Vagina (tissue), 2 donors: ENCODE data around the gene FUT8.

Experiments used
- CTCF ChIP-seq, 3 experiments: fragments of 450-650 bp in 2 of 3; fragments of 200-600 bp in 1 of 3; sonication (generic) in 1 of 3; IDR thresholded peaks; one replicate each; pipeline ENCODE4 v1.5.1; 2017 to 2019; ENCODE audit warnings: antibody characterized with exemption in 3 of 3, mild to moderate bottlenecking in 2 of 3, moderate library complexity in 2 of 3
- POLR2A ChIP-seq, 2 donors: fragments of 450-650 bp; IDR thresholded peaks; one replicate each; pipeline ENCODE4 v1.6.1; 2017; ENCODE audit warnings: antibody characterized with exemption in 2 of 2, mild to moderate bottlenecking in 2 of 2, moderate library complexity in 2 of 2
- POLR2AphosphoS5 ChIP-seq, 2 donors: sonication (generic); formaldehyde crosslinking; IDR thresholded peaks; one replicate each; pipeline ENCODE4 v1.9.0; 2017; ENCODE audit warnings: antibody characterized with exemption in 2 of 2, mild to moderate bottlenecking in 2 of 2, low read depth in 1 of 2; ENCODE audit not compliant: insufficient read depth in 1 of 2

DNA sequence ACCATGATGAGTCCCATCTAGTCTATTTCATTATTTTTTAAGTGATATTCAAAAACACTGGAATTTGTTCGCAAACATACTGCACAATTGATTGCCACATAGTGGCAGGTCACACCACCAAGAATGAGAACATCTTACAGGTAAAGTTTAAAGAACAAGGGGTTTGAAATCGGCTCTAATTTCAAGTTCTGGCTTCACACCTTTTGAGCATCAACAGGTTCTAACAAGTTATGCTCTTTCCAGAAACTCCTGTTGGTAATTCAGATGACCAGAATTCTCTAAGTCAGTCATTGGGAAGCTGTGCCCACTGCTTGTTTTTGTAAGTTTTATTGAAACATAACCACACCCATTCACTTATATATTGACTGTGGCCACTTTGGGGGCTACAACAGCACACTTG lies 336.3 kb downstream of the FUT8 start:
- TF ChIP-seq CTCF (IDR thresholded peaks at IDR 0.05): no peak
- TF ChIP-seq POLR2A (IDR thresholded peaks at IDR 0.05): no peak
- no peak for TF ChIP-seq POLR2AphosphoS5 (IDR thresholded peaks at IDR 0.05; ENCODE audit: insufficient read depth in 1 of 2, low read depth in 1 of 2)
